Fibroblast of lung (primary cell): ENCODE measurements around the gene SLX9. TPM values are rescaled to one million over a fixed set of nuclear protein-coding genes. Genes with fewer than 3 reads are reported as not detected.
A peak's percentile ranks its signal among the peaks of the same experiment; 100 is the strongest.

Source experiments
- DNase-seq, 2 donors: peaks; one replicate each; pipeline versions ENCODE4 v3.0.0 to v3.0.0-alpha.2; 2010; ENCODE audit warnings: low read depth in 2 of 2
- H2AFZ ChIP-seq: 2 replicates; pipeline ENCODE4 v1.5.1; 2012; ENCODE audit warnings: low read length, control low read depth, inconsistent platforms
- H3K27ac ChIP-seq: 2 replicates; pipeline ENCODE4 v1.5.1; 2011; ENCODE audit warnings: low read length, control low read depth; ENCODE audit not compliant: insufficient read depth
- H3K27me3 ChIP-seq: 2 replicates; pipeline ENCODE4 v1.5.1; 2011; ENCODE audit warnings: mild to moderate bottlenecking, low read length; ENCODE audit not compliant: control insufficient read depth, insufficient read depth
- H3K36me3 ChIP-seq: 2 replicates; pipeline ENCODE4 v1.5.1; 2011; ENCODE audit warnings: low read length; ENCODE audit not compliant: control insufficient read depth, insufficient read depth
- H3K4me1 ChIP-seq: 2 replicates; pipeline ENCODE4 v1.5.1; 2011; ENCODE audit warnings: low read length; ENCODE audit not compliant: control insufficient read depth, insufficient read depth; ENCODE audit errors: extremely low read depth
- H3K4me2 ChIP-seq: 2 replicates; pipeline ENCODE4 v1.5.1; 2011; ENCODE audit warnings: low read length, control low read depth; ENCODE audit not compliant: insufficient read depth; ENCODE audit errors: extremely low read depth
- H3K4me3 ChIP-seq, 4 experiments: fragments of 200-600 bp in 1 of 4; sonication (generic) in 1 of 4; replicated peaks in 1 of 4; 2 replicates each; pipeline ENCODE4 v1.5.1; 2011 to 2016; ENCODE audit warnings: low read length in 4 of 4, low read depth in 3 of 4, mild to moderate bottlenecking in 3 of 4, control low read depth in 2 of 4, inconsistent platforms in 1 of 4, mixed read lengths in 1 of 4; ENCODE audit not compliant: insufficient read depth in 1 of 4; ENCODE audit errors: control extremely low read depth in 1 of 4
- H3K79me2 ChIP-seq: 2 replicates; pipeline ENCODE4 v1.5.1; 2012; ENCODE audit warnings: mild to moderate bottlenecking, low read length, inconsistent platforms; ENCODE audit not compliant: control insufficient read depth, insufficient read depth
- H3K9ac ChIP-seq: 2 replicates; pipeline ENCODE4 v1.5.1; 2011; ENCODE audit warnings: mild to moderate bottlenecking, low read length, control low read depth; ENCODE audit not compliant: insufficient read depth
- H3K9me3 ChIP-seq: 2 replicates; pipeline ENCODE4 v1.5.1; 2012; ENCODE audit warnings: low read depth, low read length; ENCODE audit not compliant: control insufficient read depth, insufficient read depth
- H4K20me1 ChIP-seq: 2 replicates; pipeline ENCODE4 v1.5.1; 2011; ENCODE audit warnings: low read length; ENCODE audit not compliant: control insufficient read depth, insufficient read depth; ENCODE audit errors: extremely low read depth
- CTCF ChIP-seq, 2 donors: IDR thresholded peaks in 1 of 2; conservative IDR thresholded peaks in 1 of 2; 1 replicate in 1 of 2; 2 replicates in 1 of 2; pipeline ENCODE4 v1.5.1; 2011 to 2012; ENCODE audit warnings: low read length in 2 of 2, control low read depth in 1 of 2, inconsistent platforms in 1 of 2, low read depth in 1 of 2, mild to moderate bottlenecking in 1 of 2
- EZH2 ChIP-seq: IDR thresholded peaks from 2 replicates; pipeline ENCODE4 v1.5.1; 2012; ENCODE audit warnings: low read length, control low read depth, mild to moderate bottlenecking; ENCODE audit errors: missing control alignments
- polyA plus RNA-seq, 2 donors: library from polyadenylated mRNA; depleted of rRNA in 1 of 2; stranded (reverse) in 1 of 2; unstranded in 1 of 2; fragments of >200 nt; gene quantifications; 2 replicates each; pipeline ENCODE4 v1.2.1, GENCODE V29; 2011 to 2012; ENCODE audit warnings: missing spikeins in 1 of 2
- total RNA-seq: library from RNA; depleted of rRNA; stranded (reverse); fragments of >200 nt; gene quantifications from 2 replicates; pipeline ENCODE4 v1.2.1, GENCODE V29; 2014

SLX9 gene
- total and polyA plus RNA-seq, 2 donors (not counting 1 experiment from before 2014, with no cell fraction given) = 9.7 to 14.9 TPM

GRCh38 chr21:44969931-44970755 lies 30.3 kb downstream of the SLX9 start:
- TF ChIP-seq CTCF (conservative IDR thresholded peaks at IDR 0.05 in 1 of 2, IDR thresholded peaks at IDR 0.05 in 1 of 2; ENCODE audit: low read depth in 1 of 2, low read length in 2 of 2) (no peak), EZH2 (no peak)
- H3K9ac ChIP-seq = no peak overlapping the region
- peak in 1 of 2 donors; percentile 56 for DNase-seq
- no peak overlapping the region for H2AFZ ChIP-seq
- H3K4me1 ChIP-seq = no peaks in the 10 kb centered on the region
- H3K36me3 ChIP-seq = peaks cover 5% of the 10 kb centered on the region
- H3K27ac ChIP-seq = no peak overlapping the region
- H3K79me2 ChIP-seq = no peaks in the 10 kb centered on the region
- no peaks in the 10 kb centered on the region for H4K20me1 ChIP-seq
- no peaks in the 10 kb centered on the region for H3K9me3 ChIP-seq
- H3K27me3 ChIP-seq = no peaks in the 10 kb centered on the region
- H3K4me2 ChIP-seq = no peak overlapping the region
- no peak overlapping the region for H3K4me3 ChIP-seq

- no peak overlapping the region for H3K9ac ChIP-seq
- no peaks in the 10 kb centered on the region for H3K79me2 ChIP-seq
- no peaks in the 10 kb centered on the region for H4K20me1 ChIP-seq
- TF ChIP-seq EZH2 (no peak), CTCF (conservative IDR thresholded peaks at IDR 0.05 in 1 of 2, IDR thresholded peaks at IDR 0.05 in 1 of 2; ENCODE audit: low read depth in 1 of 2, low read length in 2 of 2) (no peak)
- H3K36me3 ChIP-seq = peaks cover 5% of the 10 kb centered on the region
- no peak for DNase-seq
- H3K4me1 ChIP-seq = no peaks in the 10 kb centered on the region
- H3K4me3 ChIP-seq = no peak overlapping the region
- no peak overlapping the region for H3K27ac ChIP-seq
- H2AFZ ChIP-seq = no peak overlapping the region
- H3K4me2 ChIP-seq = no peak overlapping the region
- H3K27me3 ChIP-seq = no peaks in the 10 kb centered on the region
- H3K9me3 ChIP-seq = no peaks in the 10 kb centered on the region
These were observed 31.2 kb downstream of the SLX9 start for GRCh38 chr21:44970766-44971671.

GRCh38 chr21:44971672-44971995 lies 31.8 kb downstream of the SLX9 start:
- H3K4me1 ChIP-seq = no peaks in the 10 kb centered on the region
- H3K36me3 ChIP-seq = peaks cover 5% of the 10 kb centered on the region
- H3K27me3 ChIP-seq = no peaks in the 10 kb centered on the region
- TF ChIP-seq CTCF (conservative IDR thresholded peaks at IDR 0.05 in 1 of 2, IDR thresholded peaks at IDR 0.05 in 1 of 2; ENCODE audit: low read depth in 1 of 2, low read length in 2 of 2) (no peak), EZH2 (no peak)
- H3K27ac ChIP-seq = no peak overlapping the region
- H3K9me3 ChIP-seq = no peaks in the 10 kb centered on the region
- no peak overlapping the region for H3K9ac ChIP-seq
- no peak for DNase-seq
- no peaks in the 10 kb centered on the region for H4K20me1 ChIP-seq
- no peaks in the 10 kb centered on the region for H3K79me2 ChIP-seq
- no peak overlapping the region for H2AFZ ChIP-seq
- no peak overlapping the region for H3K4me3 ChIP-seq
- no peak overlapping the region for H3K4me2 ChIP-seq
